ENCODE results near the gene WWC1.

DNA sequence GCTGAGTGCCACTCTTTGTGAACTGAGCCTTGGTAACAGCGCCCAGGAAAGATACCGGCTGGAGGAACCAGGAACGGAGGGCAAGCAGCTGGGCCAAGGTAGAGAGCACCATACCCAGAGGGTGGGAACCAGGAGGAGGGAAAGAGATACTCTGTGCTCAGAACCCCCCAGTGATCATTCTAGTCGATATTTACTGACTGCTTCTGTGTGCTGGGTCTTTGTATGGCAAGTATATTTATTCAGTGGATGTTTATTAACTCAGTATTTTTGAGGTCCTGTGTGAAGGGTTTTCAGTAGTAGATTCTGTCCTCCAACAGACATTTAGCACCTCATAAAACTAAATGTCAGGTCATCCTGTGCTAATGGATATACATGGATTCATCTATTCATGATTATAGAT lies 132.5 kb downstream of the WWC1 start:
- TF ChIP-seq, protein P1, sequence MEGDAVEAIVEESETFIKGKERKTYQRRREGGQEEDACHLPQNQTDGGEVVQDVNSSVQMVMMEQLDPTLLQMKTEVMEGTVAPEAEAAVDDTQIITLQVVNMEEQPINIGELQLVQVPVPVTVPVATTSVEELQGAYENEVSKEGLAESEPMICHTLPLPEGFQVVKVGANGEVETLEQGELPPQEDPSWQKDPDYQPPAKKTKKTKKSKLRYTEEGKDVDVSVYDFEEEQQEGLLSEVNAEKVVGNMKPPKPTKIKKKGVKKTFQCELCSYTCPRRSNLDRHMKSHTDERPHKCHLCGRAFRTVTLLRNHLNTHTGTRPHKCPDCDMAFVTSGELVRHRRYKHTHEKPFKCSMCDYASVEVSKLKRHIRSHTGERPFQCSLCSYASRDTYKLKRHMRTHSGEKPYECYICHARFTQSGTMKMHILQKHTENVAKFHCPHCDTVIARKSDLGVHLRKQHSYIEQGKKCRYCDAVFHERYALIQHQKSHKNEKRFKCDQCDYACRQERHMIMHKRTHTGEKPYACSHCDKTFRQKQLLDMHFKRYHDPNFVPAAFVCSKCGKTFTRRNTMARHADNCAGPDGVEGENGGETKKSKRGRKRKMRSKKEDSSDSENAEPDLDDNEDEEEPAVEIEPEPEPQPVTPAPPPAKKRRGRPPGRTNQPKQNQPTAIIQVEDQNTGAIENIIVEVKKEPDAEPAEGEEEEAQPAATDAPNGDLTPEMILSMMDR (IDR thresholded peaks at IDR 0.05; ENCODE audit: low read depth, low read length) = no peak
- TF ChIP-seq MAX (IDR thresholded peaks at IDR 0.05; ENCODE audit: low read depth, low read length) = no peak
- TF ChIP-seq POLR2A (IDR thresholded peaks at IDR 0.05; ENCODE audit: extremely low read depth, insufficient read length) = no peak
